IPS-18a (cell line): Measurements from ENCODE around the gene ZCCHC3.
"Not testable (repeated sequence)": the region's sequence is repeated elsewhere in the genome, so short reads cannot be mapped to it uniquely, and the experiment has no call there.

Experiments
- H3K27ac ChIP-seq: one replicate; pipeline ENCODE4 v1.5.1; 2013; ENCODE audit warnings: low read length
- H3K27me3 ChIP-seq: one replicate; pipeline ENCODE4 v1.6.1; 2013; ENCODE audit warnings: mild to moderate bottlenecking, low read length; ENCODE audit not compliant: control insufficient read depth, insufficient read depth
- H3K36me3 ChIP-seq: one replicate; pipeline ENCODE4 v1.6.1; 2013; ENCODE audit warnings: low read depth, low read length; ENCODE audit not compliant: control insufficient read depth
- H3K4me1 ChIP-seq: one replicate; pipeline ENCODE4 v1.6.1; 2013; ENCODE audit warnings: low read depth, low read length; ENCODE audit not compliant: control insufficient read depth
- H3K4me3 ChIP-seq: one replicate; pipeline ENCODE4 v1.5.1; 2013; ENCODE audit warnings: low read length
- H3K9ac ChIP-seq: one replicate; pipeline ENCODE4 v1.6.1; 2013; ENCODE audit warnings: mild to moderate bottlenecking, low read length, moderate library complexity
- H3K9me3 ChIP-seq: one replicate; pipeline ENCODE4 v1.6.1; 2013; ENCODE audit warnings: low read depth, low read length; ENCODE audit not compliant: control insufficient read depth

ZCCHC3 gene

DNA sequence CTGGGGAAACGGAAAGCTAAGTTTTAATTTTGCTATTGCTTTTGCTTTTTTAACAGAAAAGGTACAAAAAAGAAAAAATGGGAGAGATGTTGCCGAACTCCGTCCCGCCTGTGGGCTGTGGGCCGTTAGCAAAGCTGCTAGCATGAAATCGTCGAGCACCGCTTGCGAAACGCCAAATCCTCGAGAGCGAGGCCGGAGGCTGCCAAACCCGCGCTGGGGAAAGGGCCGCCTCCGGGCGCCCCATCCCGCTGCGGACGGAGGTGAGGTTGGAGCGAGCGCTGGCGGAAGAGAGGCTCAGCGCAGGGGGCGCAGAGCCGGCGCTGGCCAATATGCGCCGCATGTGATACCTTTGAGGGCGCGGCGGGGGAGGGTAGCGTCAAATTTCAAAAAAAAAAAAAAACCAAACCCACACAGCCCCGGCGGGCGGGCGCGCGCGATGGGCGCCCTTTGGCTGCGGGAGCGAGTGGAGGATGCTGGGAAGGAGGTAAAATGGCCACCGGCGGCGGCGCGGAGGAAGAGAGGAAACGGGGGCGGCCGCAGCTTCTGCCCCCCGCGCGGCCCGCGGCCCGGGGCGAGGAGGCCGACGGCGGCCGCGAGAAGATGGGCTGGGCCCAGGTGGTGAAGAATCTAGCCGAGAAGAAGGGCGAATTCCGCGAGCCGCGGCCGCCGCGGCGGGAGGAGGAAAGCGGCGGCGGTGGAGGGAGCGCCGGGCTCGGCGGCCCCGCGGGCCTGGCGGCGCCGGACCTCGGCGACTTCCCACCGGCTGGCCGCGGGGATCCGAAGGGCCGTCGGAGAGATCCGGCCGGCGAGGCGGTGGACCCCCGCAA lies at the start of gene ZCCHC3:
TSS of gene ZCCHC3 (plus strand) at position 473 of the 827 bp plus-strand sequence. CDS start at position 490, 17 bp downstream.
- H3K9me3 ChIP-seq = no peaks in the 10 kb centered on the region
- H3K4me3 ChIP-seq = peak within 1 kb of the TSS; percentile 92
- H3K9ac ChIP-seq = peak within 1 kb of the TSS; percentile 89
- peaks cover 5% of the 10 kb centered on the region for H3K36me3 ChIP-seq
- peaks cover 33% of the 10 kb centered on the region for H3K4me1 ChIP-seq
- H3K27ac ChIP-seq = peak within 1 kb of the TSS; percentile 90
- peaks cover 28% of the 10 kb centered on the region for H3K27me3 ChIP-seq

DNA sequence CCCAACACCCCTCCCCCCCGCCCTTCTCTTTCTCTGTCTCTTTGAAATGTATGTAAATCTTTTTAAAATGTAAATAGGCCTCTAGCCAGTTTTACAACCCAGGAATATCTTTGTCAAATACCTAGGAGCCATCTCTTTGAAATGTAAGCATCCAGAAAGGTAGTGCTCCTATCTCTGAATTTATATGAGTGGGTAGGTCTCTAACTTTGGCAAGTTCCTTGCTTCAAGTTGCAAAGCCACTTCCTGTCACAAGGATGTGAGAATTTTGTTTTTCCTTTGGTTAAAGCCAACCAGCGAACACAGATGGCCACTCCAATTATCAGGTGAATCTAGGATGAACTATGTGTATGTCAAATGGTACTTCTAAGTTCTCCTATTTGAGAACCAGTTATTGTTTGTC lies 46.0 kb upstream of the ZCCHC3 start:
- Histone ChIP-seq H3K9ac (no peak overlapping the region), H3K4me3 (no peak overlapping the region), H3K27ac (no peak overlapping the region), H3K27me3 (peaks cover 97% of the 10 kb centered on the region), H3K9me3 (no peaks in the 10 kb centered on the region), H3K4me1 (peaks cover 9% of the 10 kb centered on the region), H3K36me3 (no peaks in the 10 kb centered on the region)

- Histone ChIP-seq H3K9me3 (no peaks in the 10 kb centered on the region), H3K9ac (no peak overlapping the region), H3K4me1 (peaks cover 9% of the 10 kb centered on the region), H3K36me3 (no peaks in the 10 kb centered on the region), H3K4me3 (no peak overlapping the region), H3K27ac (no peak overlapping the region), H3K27me3 (peaks cover 97% of the 10 kb centered on the region)
Observed at GRCh38 chr20:252801-253200, 44.6 kb upstream of the ZCCHC3 start.

- not testable (repeated sequence) for H3K9ac ChIP-seq, H3K27ac ChIP-seq, H3K36me3 ChIP-seq, H3K9me3 ChIP-seq, H3K4me1 ChIP-seq, H3K4me3 ChIP-seq
- H3K27me3 ChIP-seq = peaks cover 97% of the 10 kb centered on the region
Observed at GRCh38 chr20:253447-253846, 43.9 kb upstream of the ZCCHC3 start.

DNA sequence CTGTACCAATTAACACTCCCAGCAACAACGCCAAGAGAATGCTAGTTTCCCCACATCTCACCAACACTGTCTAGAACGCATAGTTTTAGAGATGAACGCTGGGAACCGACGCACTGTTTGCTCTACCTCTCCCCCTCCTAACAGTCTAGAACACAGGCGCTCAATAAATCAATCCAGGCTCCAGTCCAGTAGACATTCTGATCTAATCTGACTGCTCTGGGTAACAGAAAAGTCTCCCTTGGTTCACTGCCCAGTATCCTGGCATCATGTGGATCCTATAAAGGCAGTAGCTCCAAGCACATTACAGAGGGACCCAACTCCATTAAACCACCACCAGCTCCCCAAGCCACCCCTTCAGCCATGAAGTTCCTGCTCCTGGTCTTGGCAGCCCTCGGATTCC lies 40.0 kb upstream of the ZCCHC3 start, which contains the start of gene DEFB132:
TSS of gene DEFB132 (plus strand) at position 306 of the 400 bp plus-strand sequence. CDS start at position 361, 55 bp downstream.
- H3K27ac ChIP-seq = no peak within 1 kb of the TSS
- no peak within 1 kb of the TSS for H3K9ac ChIP-seq
- no peaks in the 10 kb centered on the region for H3K4me1 ChIP-seq
- no peaks in the 10 kb centered on the region for H3K9me3 ChIP-seq
- H3K4me3 ChIP-seq = no peak within 1 kb of the TSS
- H3K36me3 ChIP-seq = no peaks in the 10 kb centered on the region
- H3K27me3 ChIP-seq = peaks cover 76% of the 10 kb centered on the region

DNA sequence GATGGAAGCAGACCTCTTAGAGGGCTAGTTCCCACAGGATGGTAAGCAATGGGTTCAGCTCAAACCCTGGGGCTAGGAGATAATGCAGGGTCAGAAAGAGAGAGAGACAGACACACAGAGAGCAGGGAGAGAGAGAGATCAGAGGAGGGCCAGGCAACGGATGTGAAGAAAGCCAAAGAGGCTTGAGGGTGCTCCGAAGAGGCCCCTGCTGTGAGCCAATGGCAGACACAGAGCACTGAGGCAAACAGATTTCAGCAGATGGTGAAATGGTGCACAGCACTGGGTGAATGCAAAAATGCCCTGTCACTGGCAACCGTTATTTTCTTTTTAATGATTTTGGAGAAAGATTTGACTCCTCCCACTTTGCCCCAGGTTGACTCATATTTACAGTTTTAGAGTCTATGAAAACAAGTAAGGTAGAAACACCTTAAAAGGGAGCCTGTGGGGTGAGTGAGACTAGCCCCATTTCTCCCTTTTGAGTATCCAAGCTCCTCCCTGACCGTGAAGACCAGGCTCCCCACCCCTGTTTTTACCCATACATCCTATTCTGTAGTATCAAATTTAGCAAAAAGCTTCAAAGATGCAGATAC lies 39.0 kb upstream of the ZCCHC3 start:
- Histone ChIP-seq H3K9ac (no peak overlapping the region), H3K4me3 (no peak overlapping the region), H3K9me3 (no peaks in the 10 kb centered on the region), H3K36me3 (no peaks in the 10 kb centered on the region), H3K4me1 (no peaks in the 10 kb centered on the region), H3K27ac (no peak overlapping the region), H3K27me3 (peaks cover 76% of the 10 kb centered on the region)

DNA sequence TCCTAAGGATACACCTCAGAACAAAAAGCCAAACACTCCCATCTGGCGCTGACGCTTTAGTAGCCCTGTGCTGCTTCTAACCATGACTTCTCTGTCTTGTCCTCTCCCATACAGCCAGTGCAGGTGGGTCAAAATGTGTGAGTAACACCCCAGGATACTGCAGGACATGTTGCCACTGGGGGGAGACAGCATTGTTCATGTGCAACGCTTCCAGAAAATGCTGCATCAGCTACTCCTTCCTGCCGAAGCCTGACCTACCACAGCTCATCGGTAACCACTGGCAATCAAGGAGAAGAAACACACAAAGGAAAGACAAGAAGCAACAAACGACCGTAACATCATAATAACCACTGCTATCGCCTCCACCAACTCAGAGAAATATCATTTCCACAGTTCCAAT lies 38.4 kb upstream of the ZCCHC3 start:
- Histone ChIP-seq H3K27me3 (peaks cover 73% of the 10 kb centered on the region), H3K27ac (no peak overlapping the region), H3K4me3 (no peak overlapping the region)

GRCh38 chr20:259981-260380 lies 37.4 kb upstream of the ZCCHC3 start:
- peaks cover 63% of the 10 kb centered on the region for H3K27me3 ChIP-seq
- no peaks in the 10 kb centered on the region for H3K9me3 ChIP-seq

More for the DNA sequence above, 38.4 kb upstream of the ZCCHC3 start:
- H3K9ac ChIP-seq = no peak overlapping the region
- H3K36me3 ChIP-seq = no peaks in the 10 kb centered on the region
- no peaks in the 10 kb centered on the region for H3K4me1 ChIP-seq
- H3K9me3 ChIP-seq = no peaks in the 10 kb centered on the region

DNA sequence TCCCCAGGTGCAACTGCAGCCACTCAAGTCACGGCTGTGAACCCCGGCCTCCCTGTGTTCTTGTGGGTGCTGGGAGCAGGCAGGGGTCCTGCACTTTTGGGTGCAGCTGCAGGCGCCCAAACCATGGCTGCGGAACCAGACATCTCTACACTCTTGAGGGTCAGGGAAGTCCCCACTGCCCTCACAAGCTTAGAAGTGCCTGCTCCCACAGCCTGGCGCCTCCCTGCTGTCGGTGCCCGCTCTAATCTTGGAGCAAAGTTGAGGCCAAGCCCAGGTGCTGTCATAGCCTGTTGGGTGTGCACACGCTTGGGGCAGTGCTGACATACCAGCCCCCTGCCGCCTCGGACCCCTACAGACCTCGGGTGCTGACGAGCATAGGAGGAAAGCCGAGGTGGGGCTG lies 33.7 kb upstream of the ZCCHC3 start:
- H3K4me3 ChIP-seq = no peak overlapping the region
- no peak overlapping the region for H3K9ac ChIP-seq
- H3K27me3 ChIP-seq = peaks cover 45% of the 10 kb centered on the region
- no peaks in the 10 kb centered on the region for H3K36me3 ChIP-seq
- no peaks in the 10 kb centered on the region for H3K9me3 ChIP-seq
- no peak overlapping the region for H3K27ac ChIP-seq
- H3K4me1 ChIP-seq = peaks cover 6% of the 10 kb centered on the region

More at GRCh38 chr20:259981-260380, 37.4 kb upstream of the ZCCHC3 start:
- Histone ChIP-seq H3K9ac (no peak overlapping the region), H3K4me3 (no peak overlapping the region), H3K4me1 (no peaks in the 10 kb centered on the region), H3K27ac (no peak overlapping the region), H3K36me3 (no peaks in the 10 kb centered on the region)

DNA sequence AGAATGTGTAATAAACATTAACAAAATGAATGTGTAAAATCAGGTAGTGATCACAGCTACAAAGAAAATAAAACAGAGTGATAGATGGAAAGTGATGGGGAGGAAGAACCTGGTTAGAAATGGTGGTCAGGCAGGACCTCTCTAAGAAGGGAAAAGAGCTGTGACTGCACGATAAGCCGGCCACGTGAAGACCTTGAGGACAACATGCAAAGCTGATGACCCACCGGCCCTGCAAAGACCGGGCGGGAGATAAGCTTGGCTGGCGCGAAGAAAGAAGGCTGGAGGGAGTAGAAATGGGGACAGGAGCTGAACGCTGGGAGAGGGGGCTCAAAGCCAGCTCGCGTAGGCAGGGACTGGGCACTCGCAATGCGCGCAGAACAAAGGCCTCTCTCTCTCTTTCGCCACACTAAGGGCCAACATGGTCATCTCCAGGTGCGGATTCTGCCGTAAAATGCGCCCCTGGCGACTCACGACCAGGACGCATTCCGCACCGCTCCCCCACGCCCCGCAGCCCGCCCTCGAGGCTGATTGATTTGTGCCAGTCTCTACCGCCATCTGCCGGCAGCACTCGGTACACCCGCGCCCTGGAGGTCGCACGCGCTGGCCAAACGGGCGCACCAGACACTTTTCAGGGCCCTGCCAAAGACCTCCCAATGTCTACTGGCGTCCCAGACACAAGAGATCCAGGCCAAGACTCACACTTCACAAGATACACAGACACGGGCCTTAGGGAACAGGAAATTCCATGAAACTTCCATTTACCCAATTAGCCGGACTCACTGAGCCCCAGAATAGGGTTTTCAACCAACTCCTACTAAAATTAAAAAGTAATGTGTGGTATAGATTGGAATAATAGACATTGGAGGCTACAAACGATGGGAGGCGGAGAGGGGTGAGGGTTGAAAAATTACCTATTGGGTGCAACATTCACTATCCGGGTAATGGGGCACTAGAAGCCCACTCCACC lies 30.5 kb upstream of the ZCCHC3 start:
- Histone ChIP-seq H3K4me1 (peaks cover 6% of the 10 kb centered on the region), H3K4me3 (peak overlapping the region; percentile 56), H3K36me3 (no peaks in the 10 kb centered on the region), H3K9ac (peak overlapping the region; percentile 61), H3K9me3 (no peaks in the 10 kb centered on the region), H3K27me3 (peaks cover 32% of the 10 kb centered on the region), H3K27ac (no peak overlapping the region)

DNA sequence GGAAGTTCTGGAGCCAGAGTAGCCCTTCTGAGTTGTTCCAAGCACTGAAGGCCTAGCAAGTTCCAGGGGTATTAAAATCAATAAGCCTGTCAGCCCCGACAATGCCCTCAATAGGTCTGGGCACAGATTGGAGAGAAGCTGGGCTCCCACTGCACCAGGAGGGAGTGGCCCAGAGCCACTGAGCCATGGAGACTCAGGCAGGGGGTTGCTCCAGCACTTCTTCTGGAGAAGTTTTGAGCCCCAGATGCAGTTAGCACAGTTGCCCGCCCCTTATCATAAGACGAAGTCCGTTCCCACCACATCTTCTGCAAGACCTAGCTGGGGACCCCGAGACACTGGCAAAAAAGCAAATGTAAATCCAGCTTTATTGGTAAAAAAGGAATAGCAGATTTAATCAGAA lies 26.9 kb upstream of the ZCCHC3 start:
- H3K9ac ChIP-seq = no peak overlapping the region
- peaks cover 6% of the 10 kb centered on the region for H3K4me1 ChIP-seq
- no peaks in the 10 kb centered on the region for H3K9me3 ChIP-seq
- H3K27ac ChIP-seq = no peak overlapping the region
- H3K27me3 ChIP-seq = peaks cover 12% of the 10 kb centered on the region
- H3K4me3 ChIP-seq = no peak overlapping the region
- H3K36me3 ChIP-seq = no peaks in the 10 kb centered on the region
